HepG2 (cell line): ENCODE results near the gene EPN2. TPM values are rescaled to one million over a fixed set of nuclear protein-coding genes. Genes with fewer than 3 reads are reported as not detected.

Source experiments
- DBP ChIP-seq: sonication (generic); formaldehyde crosslinking; IDR thresholded peaks from 2 replicates; pipeline ENCODE4 v1.4.0; 2020; ENCODE audit warnings: missing genetic modification reagents; ENCODE audit errors: not compliant biosample characterization
- IRX3 ChIP-seq: sonication (generic); formaldehyde crosslinking; IDR thresholded peaks from 2 replicates; pipeline ENCODE4 v1.8.1; 2023; ENCODE audit warnings: mild to moderate bottlenecking, low read depth, missing genetic modification reagents, borderline replicate concordance
- MEIS2 ChIP-seq: sonication (generic); formaldehyde crosslinking; IDR thresholded peaks from 2 replicates; pipeline ENCODE4 v1.9.0; 2021; ENCODE audit warnings: mild to moderate bottlenecking, missing genetic modification reagents
- MLXIP ChIP-seq: sonication (generic); formaldehyde crosslinking; IDR thresholded peaks from 2 replicates; pipeline ENCODE4 v1.9.0; 2021; ENCODE audit warnings: missing genetic modification reagents, borderline replicate concordance
- NFIB ChIP-seq: sonication (generic); formaldehyde crosslinking; IDR thresholded peaks from 2 replicates; pipeline ENCODE4 v1.9.0; 2021; ENCODE audit warnings: missing genetic modification reagents, mild to moderate bottlenecking, borderline replicate concordance
- SP5 ChIP-seq: IDR thresholded peaks from 2 replicates; pipeline ENCODE4 v1.6.1; 2016; ENCODE audit warnings: low read depth, borderline replicate concordance
- ZBTB8A ChIP-seq: sonication (generic); formaldehyde crosslinking; IDR thresholded peaks from 2 replicates; pipeline ENCODE4 v1.4.0; 2020; ENCODE audit warnings: mild to moderate bottlenecking, low read depth, missing genetic modification reagents, borderline replicate concordance
- ZNF274 ChIP-seq: sonication (generic); formaldehyde crosslinking; IDR thresholded peaks from 2 replicates; pipeline ENCODE4 v1.5.1; 2020; ENCODE audit warnings: mild to moderate bottlenecking, missing genetic modification reagents
- ZNF275 ChIP-seq: sonication (generic); formaldehyde crosslinking; IDR thresholded peaks from 2 replicates; pipeline ENCODE4 v1.8.0; 2022; ENCODE audit warnings: missing genetic modification reagents, mild to moderate bottlenecking, inconsistent platforms, borderline replicate concordance
- ZNF296 ChIP-seq: sonication (generic); formaldehyde crosslinking; conservative IDR thresholded peaks from 2 replicates; pipeline ENCODE4 v1.5.0; 2020; ENCODE audit warnings: mild to moderate bottlenecking, missing genetic modification reagents
- ZNF503 ChIP-seq: sonication (generic); formaldehyde crosslinking; IDR thresholded peaks from 2 replicates; pipeline ENCODE4 v1.4.0; 2020; ENCODE audit warnings: missing genetic modification reagents
- ZNF619 ChIP-seq: sonication (generic); formaldehyde crosslinking; IDR thresholded peaks from 2 replicates; pipeline ENCODE4 v1.4.0; 2020; ENCODE audit warnings: mild to moderate bottlenecking, missing genetic modification reagents
- ZNF639 ChIP-seq: conservative IDR thresholded peaks from 2 replicates; pipeline ENCODE4 v1.6.1; 2018; ENCODE audit warnings: missing genetic modification reagents
- ZNF670 ChIP-seq: sonication (generic); formaldehyde crosslinking; IDR thresholded peaks from 2 replicates; pipeline ENCODE4 v1.8.0; 2022; ENCODE audit warnings: mild to moderate bottlenecking, missing genetic modification reagents, borderline replicate concordance
- ZNF687 ChIP-seq: sonication (generic); formaldehyde crosslinking; IDR thresholded peaks from 2 replicates; pipeline ENCODE4 v1.5.1; 2020; ENCODE audit warnings: mild to moderate bottlenecking, missing genetic modification reagents, moderate library complexity
- polyA plus RNA-seq, 8 experiments: library from polyadenylated mRNA; depleted of rRNA in 3 of 8; stranded (reverse) in 7 of 8; unstranded in 1 of 8; fragments of >200 nt; fragmentation: Illumina TruSeq in 4 of 8; extraction: Trizol in 4 of 8; gene quantifications; 2 replicates each; pipeline versions ENCODE4 v1.2.1 to v1.2.3, GENCODE V29; 2011 to 2016; ENCODE audit warnings: low read depth in 4 of 8, missing spikeins in 1 of 8, mixed read lengths in 1 of 8; ENCODE audit not compliant: insufficient read depth in 1 of 8
- total RNA-seq, 5 experiments: library from RNA; depleted of rRNA; stranded (reverse); fragments of >200 nt; fragmentation: Illumina TruSeq; extraction: Trizol; gene quantifications; 2 replicates each; pipeline ENCODE4 v1.2.3, GENCODE V29; 2016; ENCODE audit warnings: low read depth in 1 of 5

EPN2 gene
- total and polyA plus RNA-seq, 2 of the 13 experiments (the other 11 are each of a cell fraction or from before 2014, with no cell fraction given), result 7.8 to 19.2 TPM

- TF ChIP-seq ZNF503 (CRISPR knock-in tag), result no peak
- TF ChIP-seq ZNF670, result no peak
- TF ChIP-seq NFIB (CRISPR knock-in tag), result no peak
- TF ChIP-seq ZBTB8A (CRISPR knock-in tag), result no peak
- TF ChIP-seq DBP (CRISPR knock-in tag), result no peak
- TF ChIP-seq ZNF639 (CRISPR knock-in tag), result no peak
- peak; percentile 93 for TF ChIP-seq ZNF274
- no peak for TF ChIP-seq ZNF296 (CRISPR knock-in tag)
- TF ChIP-seq IRX3 (CRISPR knock-in tag), result 0 out of 2 replicates have a peak, but pooled peaks have one; percentile 57
- no peak for TF ChIP-seq SP5 (CRISPR knock-in tag)
- peak; percentile 100 for TF ChIP-seq ZNF687 (CRISPR knock-in tag)
- no peak for TF ChIP-seq ZNF275 (CRISPR knock-in tag)
- TF ChIP-seq MLXIP, result no peak
- TF ChIP-seq MEIS2 (CRISPR knock-in tag), result no peak; the same call in 1 of the 2 replicates
- TF ChIP-seq ZNF619 (CRISPR knock-in tag), result peak; percentile 90
Observed at GRCh38 chr17:19336938-19337711, 100.0 kb downstream of the EPN2 start (continued).
